ENCODE measurements around the gene BRD7. TPM values are rescaled to one million over a fixed set of nuclear protein-coding genes. Genes with fewer than 3 reads are reported as not detected.

The BRD7 gene
- total and polyA plus RNA-seq, 4 donors = 13.3 to 34.3 (median 14.1) TPM

DNA sequence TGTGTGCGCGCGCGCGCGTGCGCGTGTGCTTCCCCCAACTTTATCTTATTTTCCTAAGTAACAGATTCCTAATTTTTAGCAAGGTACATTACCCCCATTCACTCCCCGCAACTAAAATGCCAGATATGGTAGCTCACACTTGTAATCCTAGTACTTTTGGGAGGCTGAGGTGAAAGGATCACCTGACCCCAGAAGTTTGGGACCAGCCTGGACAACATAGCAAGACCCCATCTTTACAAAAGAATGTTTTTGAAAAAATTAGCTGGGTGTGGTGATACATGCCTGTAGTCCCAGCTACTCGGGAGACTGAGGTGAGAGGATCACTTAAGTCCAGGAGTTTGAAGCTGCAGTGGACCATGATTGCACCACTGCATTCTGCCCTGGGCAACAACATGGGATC is 5.1 kb downstream of the BRD7 start:
- peaks cover 0 to 27% (median 10%) of the 10 kb centered on the region in 4 donors for H3K36me3 ChIP-seq (ENCODE audit: control insufficient read depth in 4 of 4, insufficient read depth in 3 of 4, low read depth in 1 of 4, low read length in 3 of 4)
- H3K4me1 ChIP-seq (ENCODE audit: control insufficient read depth in 4 of 4, insufficient read depth in 4 of 4, low read length in 3 of 4) = peaks cover 3 to 29% (median 22%) of the 10 kb centered on the region in 4 donors
- no peak overlapping the region for H3K9ac ChIP-seq (ENCODE audit: low read depth in 1 of 2, low read length in 2 of 2)
- TF ChIP-seq, protein P1, sequence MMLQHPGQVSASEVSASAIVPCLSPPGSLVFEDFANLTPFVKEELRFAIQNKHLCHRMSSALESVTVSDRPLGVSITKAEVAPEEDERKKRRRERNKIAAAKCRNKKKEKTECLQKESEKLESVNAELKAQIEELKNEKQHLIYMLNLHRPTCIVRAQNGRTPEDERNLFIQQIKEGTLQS (IDR thresholded peaks at IDR 0.05) = no peak
- TF ChIP-seq HNF4A (conservative IDR thresholded peaks at IDR 0.05) (no peak), ZBTB33 (IDR thresholded peaks at IDR 0.05) (no peak), HNF4G (IDR thresholded peaks at IDR 0.05) (no peak), TAF1 (conservative IDR thresholded peaks at IDR 0.05) (no peak), NR2F2 (IDR thresholded peaks at IDR 0.05) (no peak)
- TF ChIP-seq, protein P2, sequence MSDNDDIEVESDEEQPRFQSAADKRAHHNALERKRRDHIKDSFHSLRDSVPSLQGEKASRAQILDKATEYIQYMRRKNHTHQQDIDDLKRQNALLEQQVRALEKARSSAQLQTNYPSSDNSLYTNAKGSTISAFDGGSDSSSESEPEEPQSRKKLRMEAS (IDR thresholded peaks at IDR 0.05) = no peak
- TF ChIP-seq, protein P3, sequence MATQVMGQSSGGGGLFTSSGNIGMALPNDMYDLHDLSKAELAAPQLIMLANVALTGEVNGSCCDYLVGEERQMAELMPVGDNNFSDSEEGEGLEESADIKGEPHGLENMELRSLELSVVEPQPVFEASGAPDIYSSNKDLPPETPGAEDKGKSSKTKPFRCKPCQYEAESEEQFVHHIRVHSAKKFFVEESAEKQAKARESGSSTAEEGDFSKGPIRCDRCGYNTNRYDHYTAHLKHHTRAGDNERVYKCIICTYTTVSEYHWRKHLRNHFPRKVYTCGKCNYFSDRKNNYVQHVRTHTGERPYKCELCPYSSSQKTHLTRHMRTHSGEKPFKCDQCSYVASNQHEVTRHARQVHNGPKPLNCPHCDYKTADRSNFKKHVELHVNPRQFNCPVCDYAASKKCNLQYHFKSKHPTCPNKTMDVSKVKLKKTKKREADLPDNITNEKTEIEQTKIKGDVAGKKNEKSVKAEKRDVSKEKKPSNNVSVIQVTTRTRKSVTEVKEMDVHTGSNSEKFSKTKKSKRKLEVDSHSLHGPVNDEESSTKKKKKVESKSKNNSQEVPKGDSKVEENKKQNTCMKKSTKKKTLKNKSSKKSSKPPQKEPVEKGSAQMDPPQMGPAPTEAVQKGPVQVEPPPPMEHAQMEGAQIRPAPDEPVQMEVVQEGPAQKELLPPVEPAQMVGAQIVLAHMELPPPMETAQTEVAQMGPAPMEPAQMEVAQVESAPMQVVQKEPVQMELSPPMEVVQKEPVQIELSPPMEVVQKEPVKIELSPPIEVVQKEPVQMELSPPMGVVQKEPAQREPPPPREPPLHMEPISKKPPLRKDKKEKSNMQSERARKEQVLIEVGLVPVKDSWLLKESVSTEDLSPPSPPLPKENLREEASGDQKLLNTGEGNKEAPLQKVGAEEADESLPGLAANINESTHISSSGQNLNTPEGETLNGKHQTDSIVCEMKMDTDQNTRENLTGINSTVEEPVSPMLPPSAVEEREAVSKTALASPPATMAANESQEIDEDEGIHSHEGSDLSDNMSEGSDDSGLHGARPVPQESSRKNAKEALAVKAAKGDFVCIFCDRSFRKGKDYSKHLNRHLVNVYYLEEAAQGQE (IDR thresholded peaks at IDR 0.05) = no peak
- no peak overlapping the region for H3K4me3 ChIP-seq (ENCODE audit: low read depth in 1 of 3, low read length in 3 of 3)
- WGBS = 79% methylated on average over 10 of the region's 10 CpGs
- H3K27ac ChIP-seq (ENCODE audit: low read depth in 1 of 2, low read length in 2 of 2) = no peak overlapping the region
- no peaks in the 10 kb centered on the region for H3K27me3 ChIP-seq (ENCODE audit: control insufficient read depth in 4 of 4, insufficient read depth in 4 of 4, low read length in 3 of 4)
- DNase-seq (ENCODE audit: low spot score) = no peak
- no peaks in the 10 kb centered on the region for H3K9me3 ChIP-seq (ENCODE audit: control insufficient read depth in 4 of 4, low read length in 3 of 4)

- Histone ChIP-seq H3K9ac (ENCODE audit: low read depth in 1 of 2, low read length in 2 of 2) (peak overlapping the region in 1 of 2 donors; percentile 30), H3K27ac (ENCODE audit: low read depth in 1 of 2, low read length in 2 of 2) (no peak overlapping the region), H3K9me3 (ENCODE audit: control insufficient read depth in 4 of 4, low read length in 3 of 4) (no peaks in the 10 kb centered on the region), H3K27me3 (ENCODE audit: control insufficient read depth in 4 of 4, insufficient read depth in 4 of 4, low read length in 3 of 4) (no peaks in the 10 kb centered on the region), H3K4me1 (ENCODE audit: control insufficient read depth in 4 of 4, insufficient read depth in 4 of 4, low read length in 3 of 4) (peaks cover 2 to 7% (median 3%) of the 10 kb centered on the region in 4 donors), H3K4me3 (ENCODE audit: low read depth in 1 of 3, low read length in 3 of 3) (no peak overlapping the region), H3K36me3 (ENCODE audit: control insufficient read depth in 4 of 4, insufficient read depth in 3 of 4, low read depth in 1 of 4, low read length in 3 of 4) (peaks cover 0 to 23% (median 11%) of the 10 kb centered on the region in 4 donors)
- TF ChIP-seq GABPA (IDR thresholded peaks at IDR 0.05 in 1 of 2, conservative IDR thresholded peaks at IDR 0.05 in 1 of 2) (no peak), RXRA (IDR thresholded peaks at IDR 0.05) (no peak), JUND (IDR thresholded peaks at IDR 0.05) (no peak)
- WGBS = 79% methylated on average over 3 of the region's 3 CpGs
- no peak for DNase-seq (ENCODE audit: low spot score)
Observed at GRCh38 chr16:50360779-50361178, 8.0 kb downstream of the BRD7 start.

Data from liver (tissue), 9 donors.